Measurements from ENCODE around the gene TUSC2. TPM values are rescaled to one million over a fixed set of nuclear protein-coding genes. Genes with fewer than 3 reads are reported as not detected.

TUSC2 gene
- total RNA-seq, 4 donors from 2014 or later = 16.0 to 42.9 (median 27.4) TPM

- H3K9me3 ChIP-seq = no peaks in the 10 kb centered on the region
- WGBS, 2 donors = 18% methylated on average over 9 of the region's 53 CpGs; no CpG with 5 or more reads in 1 of the 2 donors
- peak overlapping the region; percentile 38 to 80 (median 62) for H3K4me3 ChIP-seq
- H3K4me1 ChIP-seq = peaks cover 10 to 23% (median 13%) of the 10 kb centered on the region in 3 donors
- DNase-seq = peak; percentile 50
- intact Hi-C loops (cut with DNase I) = no loop called here
- TF ChIP-seq, protein P1, sequence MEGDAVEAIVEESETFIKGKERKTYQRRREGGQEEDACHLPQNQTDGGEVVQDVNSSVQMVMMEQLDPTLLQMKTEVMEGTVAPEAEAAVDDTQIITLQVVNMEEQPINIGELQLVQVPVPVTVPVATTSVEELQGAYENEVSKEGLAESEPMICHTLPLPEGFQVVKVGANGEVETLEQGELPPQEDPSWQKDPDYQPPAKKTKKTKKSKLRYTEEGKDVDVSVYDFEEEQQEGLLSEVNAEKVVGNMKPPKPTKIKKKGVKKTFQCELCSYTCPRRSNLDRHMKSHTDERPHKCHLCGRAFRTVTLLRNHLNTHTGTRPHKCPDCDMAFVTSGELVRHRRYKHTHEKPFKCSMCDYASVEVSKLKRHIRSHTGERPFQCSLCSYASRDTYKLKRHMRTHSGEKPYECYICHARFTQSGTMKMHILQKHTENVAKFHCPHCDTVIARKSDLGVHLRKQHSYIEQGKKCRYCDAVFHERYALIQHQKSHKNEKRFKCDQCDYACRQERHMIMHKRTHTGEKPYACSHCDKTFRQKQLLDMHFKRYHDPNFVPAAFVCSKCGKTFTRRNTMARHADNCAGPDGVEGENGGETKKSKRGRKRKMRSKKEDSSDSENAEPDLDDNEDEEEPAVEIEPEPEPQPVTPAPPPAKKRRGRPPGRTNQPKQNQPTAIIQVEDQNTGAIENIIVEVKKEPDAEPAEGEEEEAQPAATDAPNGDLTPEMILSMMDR (IDR thresholded peaks at IDR 0.05) = no peak
- peak in 3 of 4 donors; percentile 19 to 61 (median 41) for TF ChIP-seq POLR2A (IDR thresholded peaks at IDR 0.05)
- peak overlapping the region; percentile 59 to 82 (median 72) for H3K27ac ChIP-seq
- H3K27me3 ChIP-seq = peaks cover 0 to 6% (median 0%) of the 10 kb centered on the region in 4 donors
- no peaks in the 10 kb centered on the region for H3K36me3 ChIP-seq
Measured at GRCh38 chr3:50365080-50365841, 37.2 kb upstream of the TUSC2 start.

DNA sequence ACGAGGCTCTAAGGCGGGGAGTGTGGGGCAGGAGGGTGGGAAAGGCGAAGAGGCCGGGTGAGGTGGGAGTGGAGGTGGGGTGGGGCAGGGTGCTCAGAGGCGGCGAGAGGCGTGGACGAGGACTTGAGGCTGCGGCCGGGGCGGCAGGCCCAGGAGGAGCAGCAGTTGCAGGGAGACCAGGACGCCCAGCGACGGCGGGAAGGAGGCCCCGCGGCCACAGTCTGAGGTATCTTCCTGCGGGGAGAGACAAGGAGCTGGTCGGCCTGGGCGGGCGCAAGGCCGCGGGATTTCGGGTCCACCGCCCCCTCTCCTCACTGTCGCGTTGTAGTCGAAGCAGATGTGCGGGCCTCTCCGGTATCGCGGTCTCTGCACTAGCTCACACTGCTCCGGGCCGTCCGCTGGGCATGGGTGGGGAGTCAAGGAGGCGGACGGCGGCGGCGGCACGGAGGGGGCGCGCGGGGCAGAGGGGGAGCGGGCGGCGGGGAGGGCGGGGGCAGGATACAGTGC is 36.6 kb upstream of the TUSC2 start:
- no peaks in the 10 kb centered on the region for H3K9me3 ChIP-seq
- intact Hi-C loops (cut with DNase I) = no loop called here
- TF ChIP-seq POLR2A (IDR thresholded peaks at IDR 0.05) = no peak
- TF ChIP-seq, protein P1 (IDR thresholded peaks at IDR 0.05) = no peak
- peaks cover 0 to under 1% (median 0%) of the 10 kb centered on the region in 4 donors for H3K27me3 ChIP-seq
- H3K4me1 ChIP-seq = peaks cover 10 to 27% (median 15%) of the 10 kb centered on the region in 3 donors
- H3K36me3 ChIP-seq = no peaks in the 10 kb centered on the region
- no peak for DNase-seq
- whole genome bisulfite sequencing, 2 donors = 0 to 8% methylated on average over 1 to 23 of the region's 48 CpGs
- H3K27ac ChIP-seq = peak overlapping the region in 3 of 4 donors; percentile 59 to 82 (median 73)
- peak overlapping the region; percentile 38 to 80 (median 62) for H3K4me3 ChIP-seq

- intact Hi-C loops (cut with DNase I) = no loop called here
- H3K27ac ChIP-seq = peak overlapping the region in 1 of 4 donors; percentile 94
- no peaks in the 10 kb centered on the region for H3K9me3 ChIP-seq
- DNase-seq = no peak
- no peak for TF ChIP-seq POLR2A (IDR thresholded peaks at IDR 0.05)
- TF ChIP-seq, protein P1 (IDR thresholded peaks at IDR 0.05) = no peak
- 14 to 46% methylated on average over 5 to 8 of the region's 8 CpGs for WGBS, 2 donors
- H3K36me3 ChIP-seq = peaks cover 7 to 38% (median 10%) of the 10 kb centered on the region in 3 donors
- peaks cover 39 to 55% (median 43%) of the 10 kb centered on the region in 3 donors for H3K4me1 ChIP-seq
- no peaks in the 10 kb centered on the region for H3K27me3 ChIP-seq
- peak overlapping the region in 3 of 4 donors; percentile 85 to 98 (median 89) for H3K4me3 ChIP-seq
Measured at GRCh38 chr3:50359760-50360110, 31.7 kb upstream of the TUSC2 start.

DNA sequence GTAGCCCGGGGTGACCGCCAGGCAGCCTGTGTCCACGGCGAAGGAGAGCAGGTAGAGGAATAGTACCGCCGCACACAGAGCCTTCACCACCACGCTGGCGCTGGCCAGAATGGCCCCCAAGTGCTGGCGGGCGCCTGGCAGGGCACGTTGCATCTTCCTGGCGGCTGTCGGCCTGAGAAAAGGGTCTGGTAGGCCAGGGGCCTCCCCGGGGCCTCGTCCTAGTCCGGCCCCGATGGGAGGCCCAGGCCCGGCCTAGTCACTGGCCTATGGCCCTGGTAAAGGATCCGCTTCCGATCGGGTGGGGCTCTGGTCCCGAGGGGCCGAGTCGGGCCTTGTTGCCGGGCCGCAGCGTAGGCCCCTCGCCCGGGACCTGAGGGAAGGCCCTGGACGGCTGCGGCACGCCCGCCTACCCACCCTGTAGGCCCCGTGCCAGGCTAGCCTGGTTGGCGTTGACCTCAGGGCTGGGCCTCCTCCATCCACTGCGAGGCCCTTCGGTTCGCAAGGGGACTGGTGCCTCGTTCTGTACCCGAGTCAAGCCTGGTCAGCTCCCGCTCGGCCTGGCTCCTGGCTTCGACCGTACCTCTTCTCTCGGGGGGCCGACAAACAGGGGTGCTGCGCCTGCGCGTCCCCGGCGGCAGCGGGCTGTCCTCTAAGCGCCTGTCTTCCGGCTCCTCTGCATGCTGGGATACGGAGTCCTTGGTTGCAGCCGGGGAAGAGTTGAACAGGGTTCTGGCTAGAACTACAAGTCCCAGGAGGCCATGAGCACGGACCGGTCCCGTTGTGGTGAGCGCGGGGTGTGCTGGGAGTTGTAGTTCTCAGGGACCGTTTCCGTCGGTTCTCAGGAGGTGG is 31.1 kb upstream of the TUSC2 start, which contains the start of gene TMEM115:
Gene TMEM115, minus strand, starts transcription at position 611 of the 849 bp plus-strand sequence. Its CDS starts 458 bp downstream, at position 153.
- WGBS, 2 donors = 0% methylated on average over 7 of the region's 64 CpGs; no CpG with 5 or more reads in 1 of the 2 donors
- Histone ChIP-seq H3K4me1 (peaks cover 33 to 52% (median 37%) of the 10 kb centered on the region in 3 donors), H3K27ac (peak within 1 kb of the TSS; percentile 86 to 97 (median 94)), H3K9me3 (no peaks in the 10 kb centered on the region), H3K27me3 (no peaks in the 10 kb centered on the region), H3K36me3 (peaks cover 13 to 44% (median 16%) of the 10 kb centered on the region in 3 donors), H3K4me3 (peak within 1 kb of the TSS; percentile 85 to 98 (median 92))
- intact Hi-C loops (cut with DNase I) = no loop called here
- TF ChIP-seq, protein P1 (IDR thresholded peaks at IDR 0.05) = peak in 1 of 6 experiments; percentile 29
- TF ChIP-seq POLR2A (IDR thresholded peaks at IDR 0.05) = peak in 3 of 4 donors; percentile 49 to 75 (median 56)
- DNase-seq = peak; percentile 94

All from esophagus squamous epithelium (tissue), 5 donors.